Tibial nerve (tissue), 4 donors: ENCODE data around the gene COMMD1.

ENCODE experiments used
- EP300 ChIP-seq, 2 donors: sonication (generic); formaldehyde crosslinking; IDR thresholded peaks; one replicate each; pipeline ENCODE4 v1.6.1; 2017; ENCODE audit warnings: antibody characterized with exemption in 2 of 2, mild to moderate bottlenecking in 1 of 2
- POLR2A ChIP-seq, 2 donors: fragments of 450-650 bp; IDR thresholded peaks; one replicate each; pipeline ENCODE4 v1.6.1; 2017; ENCODE audit warnings: antibody characterized with exemption in 2 of 2, mild to moderate bottlenecking in 2 of 2, moderate library complexity in 2 of 2
- TF ChIP-seq, protein P1 (sequence below), 5 experiments: fragments of 200-600 bp in 3 of 5; fragments of 450-650 bp in 2 of 5; sonication (generic) in 3 of 5; IDR thresholded peaks; one replicate each; pipeline ENCODE4 v1.5.1; 2016 to 2019; ENCODE audit warnings: antibody characterized with exemption in 5 of 5, mild to moderate bottlenecking in 3 of 5, moderate library complexity in 2 of 5

- TF ChIP-seq, protein P1, sequence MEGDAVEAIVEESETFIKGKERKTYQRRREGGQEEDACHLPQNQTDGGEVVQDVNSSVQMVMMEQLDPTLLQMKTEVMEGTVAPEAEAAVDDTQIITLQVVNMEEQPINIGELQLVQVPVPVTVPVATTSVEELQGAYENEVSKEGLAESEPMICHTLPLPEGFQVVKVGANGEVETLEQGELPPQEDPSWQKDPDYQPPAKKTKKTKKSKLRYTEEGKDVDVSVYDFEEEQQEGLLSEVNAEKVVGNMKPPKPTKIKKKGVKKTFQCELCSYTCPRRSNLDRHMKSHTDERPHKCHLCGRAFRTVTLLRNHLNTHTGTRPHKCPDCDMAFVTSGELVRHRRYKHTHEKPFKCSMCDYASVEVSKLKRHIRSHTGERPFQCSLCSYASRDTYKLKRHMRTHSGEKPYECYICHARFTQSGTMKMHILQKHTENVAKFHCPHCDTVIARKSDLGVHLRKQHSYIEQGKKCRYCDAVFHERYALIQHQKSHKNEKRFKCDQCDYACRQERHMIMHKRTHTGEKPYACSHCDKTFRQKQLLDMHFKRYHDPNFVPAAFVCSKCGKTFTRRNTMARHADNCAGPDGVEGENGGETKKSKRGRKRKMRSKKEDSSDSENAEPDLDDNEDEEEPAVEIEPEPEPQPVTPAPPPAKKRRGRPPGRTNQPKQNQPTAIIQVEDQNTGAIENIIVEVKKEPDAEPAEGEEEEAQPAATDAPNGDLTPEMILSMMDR (IDR thresholded peaks at IDR 0.05): no peak
- TF ChIP-seq POLR2A (IDR thresholded peaks at IDR 0.05) (no peak), EP300 (IDR thresholded peaks at IDR 0.05) (no peak)
These were observed 271.3 kb downstream of the COMMD1 start for GRCh38 chr2:62176801-62177200.
